HG02852 (cell line): ENCODE measurements around the gene S100A8.
"Not testable (repeated sequence)": the region's sequence is repeated elsewhere in the genome, so short reads cannot be mapped to it uniquely, and the experiment has no call there.

Source experiments
- ATAC-seq: cut with Tn5 transposase; IDR thresholded peaks from one replicate; pipeline ENCODE4 v1.9.1; 2021; ENCODE audit warnings: mild to moderate bottlenecking, moderate library complexity; ENCODE audit not compliant: unreplicated experiment

Gene S100A8

GRCh38 chr1:153349363-153350320 lies 41.2 kb downstream of the S100A8 start:
- ATAC-seq, result no peak

DNA sequence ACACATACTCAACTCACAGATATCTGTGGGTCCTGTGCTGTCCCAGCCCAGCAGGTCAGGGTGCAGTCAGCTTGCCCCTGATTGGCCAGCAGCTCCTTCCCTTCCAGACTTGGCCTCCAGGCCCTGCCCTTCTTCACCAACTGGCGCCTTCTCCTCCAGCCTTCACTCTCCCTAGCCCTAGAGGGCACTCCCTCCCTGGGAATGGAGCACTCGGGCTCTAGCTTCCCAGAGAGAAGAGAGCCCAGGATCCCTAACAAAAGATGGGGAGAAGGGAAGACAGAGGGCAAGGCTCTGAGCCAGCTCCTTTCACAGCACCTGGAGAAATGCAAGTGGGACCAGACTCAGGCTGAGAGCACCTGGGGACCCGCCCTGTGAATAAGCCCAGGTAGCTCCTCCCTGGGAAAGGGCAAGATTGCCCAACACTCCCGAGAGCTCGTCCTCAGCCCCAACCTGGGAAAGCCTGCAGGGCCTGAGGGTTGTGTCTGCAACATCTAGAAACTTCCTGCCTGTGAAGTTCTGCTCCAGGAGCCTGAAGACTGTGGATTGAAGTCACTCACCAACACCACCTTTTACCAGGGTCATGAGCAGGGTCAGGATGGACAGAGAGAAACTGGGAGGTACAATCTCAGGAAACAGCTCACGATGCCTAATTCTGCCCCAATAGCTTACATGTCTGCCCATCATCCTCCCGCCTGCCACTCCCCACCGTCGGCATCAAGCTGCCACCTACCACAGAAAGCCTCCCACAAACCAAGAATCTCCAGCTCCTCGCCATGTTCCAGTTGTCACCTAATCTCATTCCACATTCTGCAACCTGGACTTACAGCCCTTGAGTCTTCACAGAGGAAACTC lies 42.1 kb downstream of the S100A8 start, which contains the start of gene PGLYRP4:
PGLYRP4 (minus strand) TSS at position 331 of the 852 bp plus-strand sequence. CDS start 909 bp downstream, outside the sequence.
- no peak for ATAC-seq

GRCh38 chr1:153347856-153348255 lies 43.0 kb downstream of the S100A8 start:
- no peak for ATAC-seq

DNA sequence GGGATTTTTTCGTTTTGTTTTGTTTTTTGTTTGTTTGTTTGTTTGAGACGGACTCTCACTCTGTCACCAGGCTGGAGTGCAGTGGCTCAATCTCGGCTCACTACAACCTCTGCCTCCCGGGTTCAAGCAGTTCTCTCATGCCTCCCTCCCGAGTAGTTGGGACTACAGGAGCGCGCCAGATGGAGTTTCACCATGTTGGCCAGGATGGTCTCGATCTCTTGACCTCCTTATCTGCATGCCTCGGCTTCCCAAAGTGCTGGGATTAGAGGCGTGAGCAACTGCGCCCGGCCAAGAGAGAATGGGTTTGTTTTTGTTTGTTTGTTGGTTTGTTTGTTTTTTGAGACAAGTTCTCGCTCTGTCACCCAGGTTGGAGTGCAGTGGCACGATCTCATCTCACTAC lies 43.8 kb downstream of the S100A8 start:
- ATAC-seq, result not testable (repeated sequence)

DNA sequence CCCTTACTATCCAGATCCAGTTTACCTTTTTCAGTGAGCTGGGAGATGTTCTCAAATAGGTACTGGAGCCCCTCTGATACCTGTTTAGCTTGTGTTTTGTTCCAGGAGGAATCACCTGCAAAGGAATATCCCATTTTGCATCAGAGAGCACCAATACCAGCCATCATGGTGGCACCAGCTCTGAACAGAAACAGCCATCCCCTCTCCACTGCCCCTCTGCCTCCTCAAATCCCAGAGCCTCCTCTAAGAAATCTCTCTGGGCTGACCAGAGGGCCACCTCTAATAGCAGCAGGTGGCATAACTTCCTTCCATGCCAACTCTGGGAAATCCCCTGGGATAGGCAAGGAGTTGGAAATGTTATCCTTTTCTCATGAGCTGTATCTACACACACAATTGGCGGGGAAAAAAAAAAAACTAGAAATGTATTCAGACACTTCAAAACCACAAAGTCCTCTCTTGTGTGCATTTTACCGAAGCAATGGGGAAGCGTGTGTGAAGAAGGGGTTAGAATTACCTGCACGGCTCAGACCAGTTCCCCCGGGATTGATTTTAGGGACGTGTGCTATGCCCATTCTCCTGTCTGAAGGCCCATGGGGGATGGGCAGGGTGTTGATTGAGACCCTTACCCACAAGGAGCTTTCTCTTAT lies 44.7 kb downstream of the S100A8 start:
- ATAC-seq, result no peak

- no peak for ATAC-seq
These were observed 45.4 kb downstream of the S100A8 start for GRCh38 chr1:153345187-153346076.

GRCh38 chr1:153344718-153345025 lies 46.2 kb downstream of the S100A8 start:
- no peak for ATAC-seq

- ATAC-seq, result no peak
These were observed 46.8 kb downstream of the S100A8 start for GRCh38 chr1:153343811-153344717.

- ATAC-seq, result no peak
These were observed 47.7 kb downstream of the S100A8 start for GRCh38 chr1:153343040-153343681.

- no peak for ATAC-seq
These were observed 48.7 kb downstream of the S100A8 start for GRCh38 chr1:153342178-153342577.

DNA sequence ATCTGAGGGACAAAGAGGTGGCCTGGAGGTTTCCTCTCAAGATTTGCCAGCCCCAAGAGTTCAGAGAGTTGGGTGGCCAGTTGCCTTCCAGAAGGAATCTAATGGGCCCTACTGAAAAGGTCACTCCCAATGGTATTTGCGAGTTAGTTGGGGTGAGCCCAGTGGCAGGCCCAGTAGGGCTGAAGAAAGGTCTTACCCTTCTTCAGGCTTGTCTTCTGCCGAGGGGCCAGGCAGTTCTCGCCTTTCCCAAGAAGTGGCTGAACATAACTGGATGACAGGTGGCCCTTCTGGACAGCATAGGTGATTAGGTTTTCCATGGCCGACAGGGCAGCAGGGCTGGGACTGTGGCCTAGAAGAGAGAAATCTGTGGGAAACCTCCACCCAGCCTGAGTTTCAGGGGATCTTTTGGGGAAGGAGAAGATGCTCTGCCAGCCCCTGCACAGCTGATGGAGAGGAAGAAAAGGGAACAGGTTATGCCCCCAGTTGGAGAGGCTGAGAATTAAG lies 49.4 kb downstream of the S100A8 start:
- no peak for ATAC-seq

- no peak for ATAC-seq
These were observed 50.5 kb downstream of the S100A8 start for GRCh38 chr1:153340356-153340755.
